T-helper 1 cell treated with Interleukin-12 subunit alpha and Interleukin-12 subunit beta and Interleukin-4 antibody, amounts not matched to agents 30 ng/mL and 1 ng/mL, for 36 hours (primary cell): ENCODE data around the gene ORM2. TPM values are rescaled to one million over a fixed set of nuclear protein-coding genes. Genes with fewer than 3 reads are reported as not detected.

ENCODE experiments used
- intact Hi-C: fragments of 100-400 bp; cut with micrococcal nuclease; formaldehyde crosslinking; loops from one replicate; pipeline ENCODE4 v1.15.1; 2024
- total RNA-seq: library from RNA; stranded (reverse); gene quantifications from 2 replicates; pipeline ENCODE4 v1.2.3, GENCODE V29; 2022

ORM2 gene
- total RNA-seq, 1 donor from 2014 or later: not detected

- intact Hi-C loops: no loop called here
Measured at GRCh38 chr9:114348261-114348905, 18.7 kb downstream of the ORM2 start.

GRCh38 chr9:114348906-114349482 is 19.3 kb downstream of the ORM2 start:
- intact Hi-C loops: loop anchor here (1.0 kb wide), 4 partner anchors 12 to 48 kb away; no protein-coding TSS in a partner anchor

- intact Hi-C loops: loop anchor here (1.0 kb wide), 4 partner anchors 11 to 47 kb away; no protein-coding TSS in a partner anchor
Measured at GRCh38 chr9:114349713-114350480, 20.2 kb downstream of the ORM2 start.

- intact Hi-C loops: no loop called here
Measured at GRCh38 chr9:114350636-114351401, 21.1 kb downstream of the ORM2 start.

GRCh38 chr9:114351932-114352331 is 22.3 kb downstream of the ORM2 start:
- intact Hi-C loops: no loop called here

GRCh38 chr9:114355821-114356220 is 26.2 kb downstream of the ORM2 start:
- intact Hi-C loops: no loop called here

- intact Hi-C loops: no loop called here
Measured at GRCh38 chr9:114356792-114357191, 27.1 kb downstream of the ORM2 start.

- intact Hi-C loops: no loop called here
Measured at GRCh38 chr9:114357360-114357759, 27.7 kb downstream of the ORM2 start.

- intact Hi-C loops: no loop called here
Measured at GRCh38 chr9:114357911-114358328, 28.3 kb downstream of the ORM2 start.

GRCh38 chr9:114359801-114360200 is 30.1 kb downstream of the ORM2 start:
- intact Hi-C loops: no loop called here

GRCh38 chr9:114361542-114361941 is 31.9 kb downstream of the ORM2 start:
- intact Hi-C loops: loop anchor here (1.0 kb wide), 1 partner anchor 12 kb away; no protein-coding TSS in a partner anchor

GRCh38 chr9:114362394-114362793 is 32.7 kb downstream of the ORM2 start:
- intact Hi-C loops: no loop called here

GRCh38 chr9:114363424-114363823 is 33.8 kb downstream of the ORM2 start:
- intact Hi-C loops: loop anchor here (1.0 kb wide), 1 partner anchor 10 kb away; no protein-coding TSS in a partner anchor

- intact Hi-C loops: no loop called here
Measured at GRCh38 chr9:114364134-114365041, 34.7 kb downstream of the ORM2 start.

GRCh38 chr9:114365194-114365593 is 35.5 kb downstream of the ORM2 start:
- intact Hi-C loops: no loop called here

GRCh38 chr9:114366334-114367128 is 36.9 kb downstream of the ORM2 start:
- intact Hi-C loops: loop anchor here (1.0 kb wide), 4 partner anchors 9 to 32 kb away; no protein-coding TSS in a partner anchor

GRCh38 chr9:114367366-114367765 is 37.7 kb downstream of the ORM2 start:
- intact Hi-C loops: no loop called here

- intact Hi-C loops: no loop called here
Measured at GRCh38 chr9:114367772-114368569, 38.3 kb downstream of the ORM2 start.
